GM12891 (cell line): ENCODE results near the gene PILRA.

Experiments
- POLR2A ChIP-seq: IDR thresholded peaks from 2 replicates; pipeline ENCODE4 v1.6.1; 2011; ENCODE audit warnings: low read depth, low read length, control low read depth
- POLR2AphosphoS5 ChIP-seq: IDR thresholded peaks from 2 replicates; pipeline ENCODE4 v1.6.1; 2011; ENCODE audit warnings: low read depth, low read length, control low read depth
- POU2F2 ChIP-seq: IDR thresholded peaks from 2 replicates; pipeline ENCODE4 v1.6.1; 2011; ENCODE audit warnings: low read depth, mild to moderate bottlenecking, control low read depth, low read length, moderate library complexity
- SPI1 ChIP-seq: IDR thresholded peaks from 2 replicates; pipeline ENCODE4 v1.6.1; 2011; ENCODE audit warnings: low read depth, low read length, control low read depth
- TAF1 ChIP-seq: IDR thresholded peaks from 2 replicates; pipeline ENCODE4 v1.6.1; 2011; ENCODE audit warnings: low read depth, low read length, control low read depth

DNA sequence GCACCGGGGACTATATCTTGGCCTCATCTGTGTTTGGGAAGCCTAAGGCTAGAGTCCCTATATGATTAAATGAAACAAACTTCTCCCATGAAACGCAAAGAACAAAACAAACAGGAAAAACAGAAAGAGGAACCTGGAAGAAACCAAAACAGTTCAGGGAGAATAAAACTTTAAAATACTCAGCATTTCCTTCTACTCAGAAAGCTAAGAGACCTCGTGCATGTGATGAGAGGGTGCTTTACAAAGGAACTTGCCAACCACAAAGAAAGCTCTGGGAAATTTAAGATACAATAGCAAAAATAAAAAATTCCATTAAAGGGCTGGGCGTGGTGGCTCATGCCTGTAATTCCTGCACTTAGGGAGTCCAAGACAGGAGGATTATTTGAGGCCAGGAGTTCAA lies 6.9 kb downstream of the PILRA start:
- TF ChIP-seq TAF1 (no peak), POU2F2 (no peak), POLR2AphosphoS5 (no peak), POLR2A (no peak), SPI1 (no peak)
